HG03280 (cell line): ENCODE data around the gene PDE4B.

Experiments used
- ATAC-seq: cut with Tn5 transposase; IDR thresholded peaks from one replicate; pipeline ENCODE4 v1.9.1; 2021; ENCODE audit warnings: mild to moderate bottlenecking, moderate library complexity; ENCODE audit not compliant: unreplicated experiment

PDE4B gene

GRCh38 chr1:65880611-65881010 lies 87.9 kb downstream of the PDE4B start:
- no peak for ATAC-seq

- no peak for ATAC-seq
Measured at GRCh38 chr1:65881067-65881594, 88.4 kb downstream of the PDE4B start.

GRCh38 chr1:65882076-65882475 lies 89.4 kb downstream of the PDE4B start:
- ATAC-seq = no peak

GRCh38 chr1:65889441-65889840 lies 96.7 kb downstream of the PDE4B start:
- no peak for ATAC-seq

- no peak for ATAC-seq
Measured at GRCh38 chr1:65890201-65890843, 97.6 kb downstream of the PDE4B start.

- ATAC-seq = peak; percentile 63
Measured at GRCh38 chr1:65894738-65895605, 102.3 kb downstream of the PDE4B start.

- ATAC-seq = no peak
Measured at GRCh38 chr1:65896721-65897120, 104.0 kb downstream of the PDE4B start.

- no peak for ATAC-seq
Measured at GRCh38 chr1:65897485-65897884, 104.8 kb downstream of the PDE4B start.

- ATAC-seq = no peak
Measured at GRCh38 chr1:65904681-65905083, 112.0 kb downstream of the PDE4B start.

GRCh38 chr1:65910432-65910831 lies 117.7 kb downstream of the PDE4B start:
- ATAC-seq = no peak

- ATAC-seq = no peak
Measured at GRCh38 chr1:65911679-65912078, 119.0 kb downstream of the PDE4B start.

- no peak for ATAC-seq
Measured at GRCh38 chr1:65918564-65918963, 125.9 kb downstream of the PDE4B start.

- ATAC-seq = no peak
Measured at GRCh38 chr1:65921446-65921845, 128.8 kb downstream of the PDE4B start.

- ATAC-seq = no peak
Measured at GRCh38 chr1:65924471-65924870, 131.8 kb downstream of the PDE4B start.

- no peak for ATAC-seq
Measured at GRCh38 chr1:65938506-65938905, 145.8 kb downstream of the PDE4B start.

GRCh38 chr1:65939191-65939590 lies 146.5 kb downstream of the PDE4B start:
- no peak for ATAC-seq

- ATAC-seq = no peak
Measured at GRCh38 chr1:65939636-65940035, 146.9 kb downstream of the PDE4B start.

GRCh38 chr1:65940126-65940525 lies 147.4 kb downstream of the PDE4B start:
- ATAC-seq = no peak

GRCh38 chr1:65942476-65942875 lies 149.8 kb downstream of the PDE4B start:
- no peak for ATAC-seq

GRCh38 chr1:65946376-65946775 lies 153.7 kb downstream of the PDE4B start:
- no peak for ATAC-seq

- no peak for ATAC-seq
Measured at GRCh38 chr1:65946960-65947359, 154.3 kb downstream of the PDE4B start.

- ATAC-seq = no peak
Measured at GRCh38 chr1:65948609-65949229, 156.0 kb downstream of the PDE4B start.
